Hepatocyte (in vitro differentiated cells): ENCODE results near the gene C19orf44. TPM values are rescaled to one million over a fixed set of nuclear protein-coding genes. Genes with fewer than 3 reads are reported as not detected.
"Not testable (repeated sequence)": the region's sequence is repeated elsewhere in the genome, so short reads cannot be mapped to it uniquely, and the experiment has no call there.

ENCODE experiments used
- DNase-seq: peaks from one replicate; pipeline ENCODE4 v3.0.0-alpha.2; 2016; ENCODE audit warnings: low spot score
- H2AFZ ChIP-seq: fragments of 200-600 bp; sonication (generic); 2 replicates; pipeline ENCODE4 v1.6.0; 2016; ENCODE audit warnings: antibody characterized with exemption, mild to moderate bottlenecking
- H3K27ac ChIP-seq: fragments of 200-600 bp; sonication (generic); 2 replicates; pipeline ENCODE4 v1.5.1; 2016; ENCODE audit warnings: mild to moderate bottlenecking
- H3K27me3 ChIP-seq: fragments of 200-600 bp; sonication (generic); 2 replicates; pipeline ENCODE4 v1.6.1; 2016
- H3K36me3 ChIP-seq: fragments of 200-600 bp; sonication (generic); replicated peaks from 2 replicates; pipeline ENCODE4 v1.5.1; 2016; ENCODE audit warnings: low read depth; ENCODE audit not compliant: insufficient read depth
- H3K4me1 ChIP-seq: fragments of 200-600 bp; sonication (generic); 2 replicates; pipeline ENCODE4 v1.5.1; 2016; ENCODE audit warnings: mild to moderate bottlenecking, moderate library complexity; ENCODE audit not compliant: insufficient read depth
- H3K4me2 ChIP-seq: fragments of 200-600 bp; sonication (generic); 2 replicates; pipeline ENCODE4 v1.6.0; 2016
- H3K4me3 ChIP-seq: fragments of 200-600 bp; sonication (generic); 2 replicates; pipeline ENCODE4 v1.5.1; 2016; ENCODE audit warnings: mild to moderate bottlenecking
- H3K79me2 ChIP-seq: fragments of 200-600 bp; sonication (generic); 2 replicates; pipeline ENCODE4 v1.6.0; 2017; ENCODE audit warnings: mild to moderate bottlenecking
- H3K9me2 ChIP-seq: fragments of 200-600 bp; sonication (generic); replicated peaks from 2 replicates; pipeline ENCODE4 v1.6.0; 2017; ENCODE audit warnings: mild to moderate bottlenecking; ENCODE audit not compliant: insufficient read depth
- H3K9me3 ChIP-seq: fragments of 200-600 bp; sonication (generic); 2 replicates; pipeline ENCODE4 v1.5.1; 2016; ENCODE audit warnings: low read depth, mild to moderate bottlenecking
- H4K20me1 ChIP-seq: fragments of 200-600 bp; sonication (generic); 2 replicates; pipeline ENCODE4 v1.6.0; 2016; ENCODE audit warnings: mild to moderate bottlenecking; ENCODE audit not compliant: insufficient read depth, poor library complexity, severe bottlenecking
- CTCF ChIP-seq: fragments of 200-600 bp; sonication (generic); IDR thresholded peaks from 2 replicates; pipeline ENCODE4 v1.5.1; 2016; ENCODE audit warnings: antibody characterized with exemption, mild to moderate bottlenecking; ENCODE audit not compliant: poor library complexity
- EZH2 ChIP-seq: fragments of 200-600 bp; sonication (generic); IDR thresholded peaks from 2 replicates; pipeline ENCODE4 v1.6.1; 2016; ENCODE audit warnings: antibody characterized with exemption, mild to moderate bottlenecking, borderline replicate concordance
- EZH2phosphoT487 ChIP-seq: fragments of 200-600 bp; sonication (generic); IDR thresholded peaks from one replicate; pipeline ENCODE4 v1.6.1; 2018; ENCODE audit warnings: antibody characterized with exemption, mild to moderate bottlenecking, low read depth, moderate library complexity; ENCODE audit not compliant: unreplicated experiment, severe bottlenecking
- WGBS: methylation state at CpG from one replicate; pipeline ENCODE4 v1.1.6; 2016; ENCODE audit warnings: low lambda C conversion rate; ENCODE audit errors: missing lambda C conversion rate; 5-methylcytosine and 5-hydroxymethylcytosine counted together
- polyA plus RNA-seq: library from polyadenylated mRNA; unstranded; fragments of >200 nt; fragmentation: Nextera tagmentation; extraction: Ambion mirVana; gene quantifications from 2 replicates; pipeline ENCODE4 v1.2.1, GENCODE V29; 2016
- total RNA-seq: library from RNA; depleted of rRNA; stranded (reverse); fragments of >200 nt; gene quantifications from 2 replicates; pipeline ENCODE4 v1.2.3, GENCODE V29; 2014

C19orf44 gene
- total and polyA plus RNA-seq, 2 experiments from 2014 or later = 2.9 to 3.0 TPM

- Histone ChIP-seq H3K27ac (peak overlapping the region; percentile 78), H3K4me1 (peaks cover 14% of the 10 kb centered on the region)
These were observed 25.7 kb upstream of the C19orf44 start for GRCh38 chr19:16470541-16470910.

DNA sequence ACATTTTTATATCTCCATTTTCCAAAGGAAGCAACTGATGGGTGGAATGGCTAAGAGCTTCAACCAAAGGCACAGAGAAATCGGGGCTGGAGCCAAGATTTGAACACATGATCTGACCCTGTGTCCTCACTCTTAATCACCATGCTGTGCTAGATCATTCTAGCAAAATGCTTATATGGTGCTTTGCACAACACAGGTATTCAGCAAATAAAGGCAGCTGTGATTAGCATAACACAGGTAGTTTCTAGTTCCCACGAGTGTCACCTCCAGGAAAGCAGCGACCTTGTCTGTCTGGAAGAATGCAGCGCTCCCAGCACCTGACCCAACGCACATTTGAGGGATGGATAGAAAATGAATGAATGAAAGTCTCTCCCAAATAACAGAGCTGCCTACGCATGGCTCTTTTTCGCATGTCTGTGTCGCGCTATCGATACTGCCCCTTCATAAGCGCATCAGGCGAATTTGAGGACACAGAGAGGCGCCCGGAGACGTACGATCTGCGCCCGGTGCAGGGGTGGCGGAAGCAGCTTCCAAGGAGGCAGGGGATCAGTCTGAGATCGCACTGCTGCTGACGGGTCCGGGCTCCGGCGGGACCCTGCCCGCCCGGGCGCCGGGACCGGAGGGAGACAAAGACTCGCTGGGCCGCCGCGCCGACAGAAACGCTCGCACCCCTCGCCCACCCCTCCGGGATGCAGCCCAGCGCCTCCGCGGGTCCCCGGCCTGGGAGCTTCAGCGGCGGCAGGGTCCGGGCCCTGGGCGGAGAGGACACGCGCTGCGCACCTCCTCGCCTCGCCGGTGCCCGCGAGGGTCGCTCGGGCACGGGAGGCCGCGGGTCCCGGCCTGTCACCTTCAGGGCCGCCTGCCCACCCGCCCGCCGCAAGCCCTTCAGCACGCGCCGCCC lies 25.0 kb upstream of the C19orf44 start:
- TF ChIP-seq EZH2phosphoT487 (no peak), EZH2 (no peak), CTCF (no peak)
- Histone ChIP-seq H3K4me1 (peaks cover 14% of the 10 kb centered on the region), H3K9me2 (no peaks in the 10 kb centered on the region), H3K4me3 (peak overlapping the region; percentile 76), H3K4me2 (peak overlapping the region; percentile 96), H2AFZ (peak overlapping the region; percentile 36), H4K20me1 (peaks cover 27% of the 10 kb centered on the region), H3K27me3 (no peaks in the 10 kb centered on the region), H3K9me3 (no peaks in the 10 kb centered on the region), H3K36me3 (no peaks in the 10 kb centered on the region), H3K27ac (peak overlapping the region; percentile 78), H3K79me2 (peaks cover 54% of the 10 kb centered on the region)
- DNase-seq = peak; percentile 39
- WGBS = 1% methylated on average over 31 of the region's 67 CpGs

More at GRCh38 chr19:16470541-16470910, 25.7 kb upstream of the C19orf44 start:
- Histone ChIP-seq H3K4me3 (peak overlapping the region; percentile 76), H3K9me2 (no peaks in the 10 kb centered on the region), H3K79me2 (peaks cover 60% of the 10 kb centered on the region), H2AFZ (no peak overlapping the region), H4K20me1 (peaks cover 29% of the 10 kb centered on the region), H3K27me3 (no peaks in the 10 kb centered on the region), H3K4me2 (peak overlapping the region; percentile 96), H3K36me3 (no peaks in the 10 kb centered on the region), H3K9me3 (no peaks in the 10 kb centered on the region)
- TF ChIP-seq EZH2 = no peak
- no peak for TF ChIP-seq EZH2phosphoT487
- TF ChIP-seq CTCF = no peak
- DNase-seq = no peak
- 22% methylated on average over 7 of the region's 7 CpGs for WGBS

GRCh38 chr19:16472559-16472899 lies 23.7 kb upstream of the C19orf44 start:
- H3K4me3 ChIP-seq, H3K9me2 ChIP-seq, DNase-seq, H3K27me3 ChIP-seq, H3K36me3 ChIP-seq, H3K9me3 ChIP-seq: not testable (repeated sequence)
- peaks cover 40% of the 10 kb centered on the region for H3K79me2 ChIP-seq
- H3K4me2 ChIP-seq = peak overlapping the region; percentile 92
- H3K4me1 ChIP-seq = peaks cover 14% of the 10 kb centered on the region
- 76% methylated on average over 2 of the region's 2 CpGs for WGBS
- H3K27ac ChIP-seq = peak overlapping the region; percentile 85
- peak overlapping the region; percentile 98 for H2AFZ ChIP-seq
- peaks cover 22% of the 10 kb centered on the region for H4K20me1 ChIP-seq

GRCh38 chr19:16472992-16473391 lies 23.2 kb upstream of the C19orf44 start:
- peaks cover 14% of the 10 kb centered on the region for H3K4me1 ChIP-seq
- 96% methylated on average over 2 of the region's 2 CpGs for WGBS
- H3K79me2 ChIP-seq = peaks cover 35% of the 10 kb centered on the region
- no peak overlapping the region for H3K4me2 ChIP-seq
- H3K9me2 ChIP-seq = no peaks in the 10 kb centered on the region
- no peak overlapping the region for H3K4me3 ChIP-seq
- no peak overlapping the region for H3K27ac ChIP-seq
- no peaks in the 10 kb centered on the region for H3K27me3 ChIP-seq
- TF ChIP-seq EZH2phosphoT487 = no peak
- no peak for TF ChIP-seq EZH2
- no peak for TF ChIP-seq CTCF
- H4K20me1 ChIP-seq = peaks cover 17% of the 10 kb centered on the region
- no peak for DNase-seq
- no peaks in the 10 kb centered on the region for H3K9me3 ChIP-seq
- H2AFZ ChIP-seq = peak overlapping the region; percentile 98
- no peaks in the 10 kb centered on the region for H3K36me3 ChIP-seq
